Measurements from ENCODE around the gene SLCO2A1. TPM values are rescaled to one million over a fixed set of nuclear protein-coding genes. Genes with fewer than 3 reads are reported as not detected.

SLCO2A1 gene
- total RNA-seq, 3 donors from 2014 or later = 4.2 to 11.1 (median 7.5) TPM

Other genes starting within 250 kb of the SLCO2A1 start
- 10 to 100 TPM; 17.1 to 35.1 (median 28.4) TPM for gene SRPRB, start 224.1 kb downstream of the SLCO2A1 start, total RNA-seq
- 1 to 10 TPM; 1.8 to 3.9 (median 3.4) TPM for gene RAB6B, start 134.0 kb downstream of the SLCO2A1 start, total RNA-seq
- gene RYK, start 220.9 kb upstream of the SLCO2A1 start, total RNA-seq = 100 to 1,000 TPM in 2 of 3 donors, 10 to 100 TPM in 1; 77.9 to 153 (median 150) TPM

Measured in breast epithelium (tissue), 3 donors.